NT2/D1 (cell line): Measurements from ENCODE around the gene GRPR.

ENCODE experiments used
- DNase-seq: peaks from one replicate; pipeline ENCODE4 v3.0.0-alpha.2; 2011; ENCODE audit warnings: low read depth, low spot score
- H3K27me3 ChIP-seq: 2 replicates; pipeline ENCODE4 v1.6.0; 2011; ENCODE audit warnings: mild to moderate bottlenecking; ENCODE audit not compliant: insufficient read length, insufficient read depth
- H3K36me3 ChIP-seq: 2 replicates; pipeline ENCODE4 v1.6.1; 2011; ENCODE audit warnings: mild to moderate bottlenecking, low read length, mixed read lengths; ENCODE audit not compliant: insufficient read depth, insufficient read length
- H3K4me1 ChIP-seq: 2 replicates; pipeline ENCODE4 v1.5.1; 2011; ENCODE audit not compliant: insufficient read depth, insufficient read length
- H3K4me3 ChIP-seq: 2 replicates; pipeline ENCODE4 v1.5.1; 2011; ENCODE audit warnings: low read depth; ENCODE audit not compliant: insufficient read length
- H3K9ac ChIP-seq: 2 replicates; pipeline ENCODE4 v1.6.0; 2011; ENCODE audit warnings: low read depth; ENCODE audit not compliant: insufficient read length
- H3K9me3 ChIP-seq: 2 replicates; pipeline ENCODE4 v1.5.1; 2011; ENCODE audit warnings: mild to moderate bottlenecking, low read length; ENCODE audit not compliant: insufficient read depth
- SUZ12 ChIP-seq: IDR thresholded peaks from 2 replicates; pipeline ENCODE4 v1.6.1; 2011; ENCODE audit not compliant: insufficient read length, insufficient read depth; ENCODE audit errors: extremely low read depth
- YY1 ChIP-seq: IDR thresholded peaks from 2 replicates; pipeline ENCODE4 v1.6.1; 2011; ENCODE audit not compliant: insufficient read length, insufficient read depth
- ZNF274 ChIP-seq: IDR thresholded peaks from 2 replicates; pipeline ENCODE4 v1.6.1; 2011; ENCODE audit warnings: mild to moderate bottlenecking, low read depth, low read length

GRPR gene

GRCh38 chrX:16119353-16120220, 3.8 kb upstream of the GRPR start:
- no peak overlapping the region for H3K9ac ChIP-seq
- no peak for DNase-seq
- no peak overlapping the region for H3K4me3 ChIP-seq
- H3K9me3 ChIP-seq = no peaks in the 10 kb centered on the region; the same call in 1 of the 2 replicates
- H3K4me1 ChIP-seq = no peaks in the 10 kb centered on the region
- TF ChIP-seq ZNF274 = no peak
- no peak for TF ChIP-seq SUZ12
- no peak for TF ChIP-seq YY1
- peaks cover 2% of the 10 kb centered on the region for H3K27me3 ChIP-seq
- H3K36me3 ChIP-seq = no peaks in the 10 kb centered on the region

- Histone ChIP-seq H3K9me3 (no peaks in the 10 kb centered on the region; the same call in 1 of the 2 replicates), H3K27me3 (peaks cover 2% of the 10 kb centered on the region), H3K36me3 (no peaks in the 10 kb centered on the region), H3K9ac (no peak overlapping the region), H3K4me1 (no peaks in the 10 kb centered on the region), H3K4me3 (no peak overlapping the region)
- DNase-seq = no peak
- TF ChIP-seq ZNF274 (no peak), SUZ12 (no peak), YY1 (no peak)
Measured at GRCh38 chrX:16120431-16120830, 2.9 kb upstream of the GRPR start.

GRCh38 chrX:16124201-16124600, 836 bp downstream of the GRPR start:
- Histone ChIP-seq H3K4me3 (no peak overlapping the region), H3K36me3 (no peaks in the 10 kb centered on the region), H3K9me3 (no peaks in the 10 kb centered on the region; the same call in 1 of the 2 replicates), H3K4me1 (no peaks in the 10 kb centered on the region), H3K9ac (no peak overlapping the region), H3K27me3 (peaks cover 2% of the 10 kb centered on the region)
- no peak for DNase-seq
- TF ChIP-seq SUZ12 (no peak), YY1 (no peak), ZNF274 (no peak)

- Histone ChIP-seq H3K9ac (no peak overlapping the region), H3K27me3 (peaks cover 2% of the 10 kb centered on the region), H3K36me3 (no peaks in the 10 kb centered on the region), H3K4me1 (no peaks in the 10 kb centered on the region), H3K4me3 (no peak overlapping the region), H3K9me3 (peaks cover 6% of the 10 kb centered on the region; the same call in 1 of the 2 replicates)
- no peak for DNase-seq
- TF ChIP-seq SUZ12 (no peak), YY1 (no peak), ZNF274 (no peak)
Measured at GRCh38 chrX:16125520-16126149, 2.3 kb downstream of the GRPR start.

- TF ChIP-seq SUZ12 (no peak), ZNF274 (no peak), YY1 (no peak)
- H3K36me3 ChIP-seq = no peaks in the 10 kb centered on the region
- DNase-seq = no peak
- no peak overlapping the region for H3K4me3 ChIP-seq
- no peak overlapping the region for H3K9ac ChIP-seq
- H3K27me3 ChIP-seq = no peaks in the 10 kb centered on the region
- H3K4me1 ChIP-seq = no peaks in the 10 kb centered on the region
- peaks cover 13% of the 10 kb centered on the region; the same call in 1 of the 2 replicates for H3K9me3 ChIP-seq
Measured at GRCh38 chrX:16130707-16131106, 7.3 kb downstream of the GRPR start.

GRCh38 chrX:16134936-16135335, 11.6 kb downstream of the GRPR start:
- TF ChIP-seq YY1 (no peak), ZNF274 (no peak), SUZ12 (no peak)
- DNase-seq = no peak
- Histone ChIP-seq H3K36me3 (no peaks in the 10 kb centered on the region), H3K9me3 (peaks cover 13% of the 10 kb centered on the region; the same call in 1 of the 2 replicates), H3K9ac (no peak overlapping the region), H3K4me3 (no peak overlapping the region), H3K27me3 (no peaks in the 10 kb centered on the region), H3K4me1 (no peaks in the 10 kb centered on the region)

- Histone ChIP-seq H3K27me3 (no peaks in the 10 kb centered on the region), H3K9ac (no peak overlapping the region), H3K36me3 (no peaks in the 10 kb centered on the region), H3K4me3 (no peak overlapping the region), H3K4me1 (no peaks in the 10 kb centered on the region), H3K9me3 (0 out of 2 replicates have a peak, but pooled peaks cover 2% of the 10 kb centered on the region)
- DNase-seq = no peak
- TF ChIP-seq ZNF274 (no peak), SUZ12 (no peak), YY1 (no peak)
Measured at GRCh38 chrX:16136080-16136479, 12.7 kb downstream of the GRPR start.
